CD4-positive, alpha-beta T cell (primary cell): ENCODE data around the gene KIF26B. TPM values are rescaled to one million over a fixed set of nuclear protein-coding genes. Genes with fewer than 3 reads are reported as not detected.

Experiments
- ATAC-seq: fragments of 200-7000 bp; cut with Tn5 transposase; one replicate; pipeline ENCODE4 v1.10.0; 2022; ENCODE audit warnings: mild to moderate bottlenecking; ENCODE audit not compliant: poor library complexity
- CTCF ChIA-PET: fragments of 350-600 bp; sonication (Branson Sonifier 250); formaldehyde crosslinking; loops from one replicate; lab custom pipeline; 2021; ENCODE audit warnings: antibody characterized with exemption, inconsistent platforms; lab: Charles Lee
- POLR2A ChIA-PET: fragments of 350-600 bp; sonication (Branson Sonifier 250); formaldehyde crosslinking; loops from one replicate; lab custom pipeline; 2021; ENCODE audit warnings: antibody characterized with exemption, inconsistent platforms; lab: Charles Lee
- DNase-seq, 14 experiments: peaks; one replicate each; pipeline ENCODE4 v3.0.0-alpha.2; 2013 to 2020; ENCODE audit warnings: mixed read lengths in 2 of 14
- H3K27ac ChIP-seq, 2 donors: one replicate each; pipeline versions ENCODE4 v1.5.1 to v1.7.0; 2013; ENCODE audit warnings: low read length in 2 of 2, low read depth in 1 of 2, mild to moderate bottlenecking in 1 of 2
- H3K27me3 ChIP-seq, 2 experiments: 1 replicate in 1 of 2; 2 replicates in 1 of 2; pipeline versions ENCODE4 v1.6.1 to v1.7.0; 2013; ENCODE audit warnings: low read length in 2 of 2, control low read depth in 1 of 2, mild to moderate bottlenecking in 1 of 2, moderate library complexity in 1 of 2; ENCODE audit not compliant: insufficient read depth in 2 of 2, control insufficient read depth in 1 of 2
- H3K36me3 ChIP-seq: one replicate; pipeline ENCODE4 v1.6.1; 2013; ENCODE audit warnings: low read length, control low read depth; ENCODE audit not compliant: insufficient read depth
- H3K4me1 ChIP-seq: one replicate; pipeline ENCODE4 v1.6.1; 2013; ENCODE audit warnings: low read length, control low read depth; ENCODE audit not compliant: insufficient read depth
- H3K4me3 ChIP-seq: one replicate; pipeline ENCODE4 v1.5.1; 2013; ENCODE audit warnings: mild to moderate bottlenecking, low read length, moderate library complexity
- H3K9me3 ChIP-seq, 2 experiments: 1 replicate in 1 of 2; 2 replicates in 1 of 2; pipeline versions ENCODE4 v1.6.1 to v1.7.0; 2013; ENCODE audit warnings: low read length in 2 of 2, mild to moderate bottlenecking in 2 of 2, control low read depth in 1 of 2, moderate library complexity in 1 of 2; ENCODE audit not compliant: control insufficient read depth in 1 of 2, insufficient read depth in 1 of 2
- H3K27ac Mint-ChIP-seq: one replicate; pipeline ENCODE4 v1.8.0; 2020; ENCODE audit warnings: mixed read lengths
- H3K27me3 Mint-ChIP-seq: one replicate; pipeline ENCODE4 v1.8.0; 2021; ENCODE audit warnings: mixed read lengths
- H3K36me3 Mint-ChIP-seq: one replicate; pipeline ENCODE4 v1.8.0; 2021; ENCODE audit warnings: low read depth, mixed read lengths
- H3K4me1 Mint-ChIP-seq: one replicate; pipeline ENCODE4 v1.8.0; 2021; ENCODE audit warnings: low read depth, mixed read lengths
- H3K4me3 Mint-ChIP-seq: one replicate; pipeline ENCODE4 v1.8.0; 2020; ENCODE audit warnings: mild to moderate bottlenecking, mixed read lengths
- H3K9me3 Mint-ChIP-seq: one replicate; pipeline ENCODE4 v1.8.0; 2020; ENCODE audit warnings: mixed read lengths
- intact Hi-C, 2 experiments: fragments of 100-400 bp; cut with DNase I in 1 of 2; cut with micrococcal nuclease in 1 of 2; formaldehyde crosslinking; loops; one replicate each; pipeline versions ENCODE4 v1.15.1 to v1.9.0; 2023 to 2025; cut with DNase I, micrococcal nuclease
- total RNA-seq, 174 experiments: library from RNA in 2 of 174; stranded (reverse) in 2 of 174; gene quantifications; one replicate each; pipeline ENCODE4 v1.2.3 and lab custom pipeline; 2021 to 2026
- TF ChIP-seq, protein P1 (sequence below): fragments of 200-600 bp; IDR thresholded peaks from one replicate; pipeline ENCODE4 v1.8.0; 2022; ENCODE audit warnings: antibody characterized with exemption, mild to moderate bottlenecking

Gene KIF26B
- total RNA-seq, 2 experiments from 2014 or later: 0.03 TPM; not detected in 1

DNA sequence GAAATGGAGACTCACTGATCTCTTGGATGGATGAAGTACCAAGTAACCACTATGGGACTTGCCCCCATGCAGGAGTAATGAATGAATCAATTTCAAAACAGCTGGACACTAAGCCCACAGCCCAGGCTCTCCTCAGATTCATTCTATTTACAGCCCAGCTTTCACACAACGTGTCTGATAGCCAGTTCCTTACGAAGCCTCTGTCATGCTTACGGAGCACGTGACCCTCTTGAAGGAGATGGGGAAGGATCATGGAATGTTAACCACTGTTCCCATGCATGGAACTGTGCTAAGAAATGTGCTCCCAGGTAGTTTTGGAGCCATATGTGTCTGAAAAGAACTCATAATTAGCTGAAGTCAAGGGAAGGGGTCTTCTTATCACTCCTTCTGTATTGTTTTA lies 124.1 kb downstream of the KIF26B start:
- H3K36me3 Mint-ChIP-seq: no peaks in the 10 kb centered on the region
- Histone ChIP-seq H3K9me3 (peaks cover 0 to 7% of the 10 kb centered on the region in 2 experiments), H3K4me3 (no peak overlapping the region), H3K4me1 (no peaks in the 10 kb centered on the region), H3K27me3 (peaks cover 0 to 11% of the 10 kb centered on the region in 2 experiments), H3K27ac (no peak overlapping the region), H3K36me3 (no peaks in the 10 kb centered on the region)
- POLR2A ChIA-PET: no interaction called here
- ATAC-seq (no peak), DNase-seq (no peak)
- CTCF ChIA-PET: no interaction called here
- peaks cover 17% of the 10 kb centered on the region for H3K27me3 Mint-ChIP-seq
- no peaks in the 10 kb centered on the region for H3K4me1 Mint-ChIP-seq
- H3K4me3 Mint-ChIP-seq: no peak overlapping the region
- no peak overlapping the region for H3K27ac Mint-ChIP-seq
- peaks cover 4% of the 10 kb centered on the region for H3K9me3 Mint-ChIP-seq
- intact Hi-C loops: no loop called here
- TF ChIP-seq, protein P1, sequence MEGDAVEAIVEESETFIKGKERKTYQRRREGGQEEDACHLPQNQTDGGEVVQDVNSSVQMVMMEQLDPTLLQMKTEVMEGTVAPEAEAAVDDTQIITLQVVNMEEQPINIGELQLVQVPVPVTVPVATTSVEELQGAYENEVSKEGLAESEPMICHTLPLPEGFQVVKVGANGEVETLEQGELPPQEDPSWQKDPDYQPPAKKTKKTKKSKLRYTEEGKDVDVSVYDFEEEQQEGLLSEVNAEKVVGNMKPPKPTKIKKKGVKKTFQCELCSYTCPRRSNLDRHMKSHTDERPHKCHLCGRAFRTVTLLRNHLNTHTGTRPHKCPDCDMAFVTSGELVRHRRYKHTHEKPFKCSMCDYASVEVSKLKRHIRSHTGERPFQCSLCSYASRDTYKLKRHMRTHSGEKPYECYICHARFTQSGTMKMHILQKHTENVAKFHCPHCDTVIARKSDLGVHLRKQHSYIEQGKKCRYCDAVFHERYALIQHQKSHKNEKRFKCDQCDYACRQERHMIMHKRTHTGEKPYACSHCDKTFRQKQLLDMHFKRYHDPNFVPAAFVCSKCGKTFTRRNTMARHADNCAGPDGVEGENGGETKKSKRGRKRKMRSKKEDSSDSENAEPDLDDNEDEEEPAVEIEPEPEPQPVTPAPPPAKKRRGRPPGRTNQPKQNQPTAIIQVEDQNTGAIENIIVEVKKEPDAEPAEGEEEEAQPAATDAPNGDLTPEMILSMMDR: no peak

DNA sequence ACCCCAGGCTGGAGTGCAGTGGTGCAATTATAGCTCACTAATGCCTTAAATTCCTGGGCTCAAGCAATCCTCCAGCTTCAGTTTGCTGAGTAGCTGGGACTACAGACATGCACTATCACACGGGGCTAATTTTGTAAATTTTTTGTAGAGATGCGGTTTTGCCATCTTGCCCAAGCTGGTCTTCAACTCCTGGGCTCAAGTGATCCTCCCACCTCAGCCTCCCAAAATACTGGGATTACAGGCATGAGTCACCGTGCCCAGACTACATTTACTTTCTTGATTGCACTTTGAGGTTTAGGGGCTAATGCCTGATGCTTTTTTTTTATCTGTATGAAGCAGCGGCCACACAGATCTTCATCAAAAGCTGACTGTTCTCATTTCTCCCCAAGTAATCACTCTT lies 124.6 kb downstream of the KIF26B start:
- Histone ChIP-seq H3K27ac (no peak overlapping the region), H3K4me1 (no peaks in the 10 kb centered on the region), H3K27me3 (peaks cover 0 to 11% of the 10 kb centered on the region in 2 experiments), H3K36me3 (no peaks in the 10 kb centered on the region), H3K9me3 (peaks cover 0 to 8% of the 10 kb centered on the region in 2 experiments), H3K4me3 (no peak overlapping the region)
- ChIA-PET CTCF (no interaction called here), POLR2A (no interaction called here)
- Mint-ChIP-seq H3K9me3 (peaks cover 4% of the 10 kb centered on the region), H3K4me3 (no peak overlapping the region), H3K36me3 (no peaks in the 10 kb centered on the region), H3K27me3 (peaks cover 17% of the 10 kb centered on the region), H3K4me1 (no peaks in the 10 kb centered on the region), H3K27ac (no peak overlapping the region)
- intact Hi-C loops: no loop called here
- DNase-seq: no peak
- no peak for ATAC-seq
- TF ChIP-seq, protein P1: no peak

DNA sequence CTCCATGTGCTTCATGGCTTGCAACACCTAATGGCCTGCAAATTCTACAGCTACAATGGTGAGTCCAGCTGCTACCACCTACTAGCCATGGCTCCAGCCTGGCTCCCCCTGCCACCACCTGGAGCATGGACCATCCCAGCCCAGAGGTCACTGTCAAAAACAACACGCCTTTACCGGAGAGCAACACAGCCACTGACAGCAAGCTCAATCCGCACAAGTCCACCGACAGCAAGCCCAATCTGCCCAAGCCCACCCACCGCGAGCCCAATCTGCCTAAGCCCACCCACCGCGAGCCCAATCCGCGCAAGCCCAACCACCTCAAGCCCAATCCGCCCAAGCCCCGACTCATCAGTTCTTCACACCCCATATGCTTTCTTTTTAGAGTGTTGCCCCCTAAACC lies 128.2 kb downstream of the KIF26B start:
- intact Hi-C loops: no loop called here
- no peaks in the 10 kb centered on the region for H3K36me3 Mint-ChIP-seq
- Histone ChIP-seq H3K9me3 (peaks cover 0 to 15% of the 10 kb centered on the region in 2 experiments), H3K4me1 (no peaks in the 10 kb centered on the region), H3K27me3 (no peaks in the 10 kb centered on the region), H3K4me3 (no peak overlapping the region), H3K27ac (no peak overlapping the region), H3K36me3 (no peaks in the 10 kb centered on the region)
- no peak overlapping the region for H3K27ac Mint-ChIP-seq
- no peak overlapping the region for H3K4me3 Mint-ChIP-seq
- H3K9me3 Mint-ChIP-seq: peaks cover 4% of the 10 kb centered on the region
- TF ChIP-seq, protein P1: no peak
- ATAC-seq (no peak), DNase-seq (no peak)
- no peaks in the 10 kb centered on the region for H3K4me1 Mint-ChIP-seq
- CTCF ChIA-PET: no interaction called here
- peaks cover 5% of the 10 kb centered on the region for H3K27me3 Mint-ChIP-seq
- POLR2A ChIA-PET: no interaction called here
